ENCODE results near the gene BCKDK. TPM values are rescaled to one million over a fixed set of nuclear protein-coding genes. Genes with fewer than 3 reads are reported as not detected.
"Not testable (repeated sequence)": the region's sequence is repeated elsewhere in the genome, so short reads cannot be mapped to it uniquely, and the experiment has no call there.

BCKDK gene
- total and polyA plus RNA-seq, 2 donors (not counting 3 experiments of a cell fraction or from before 2014, with no cell fraction given), result 57.8 to 78.3 TPM

DNA sequence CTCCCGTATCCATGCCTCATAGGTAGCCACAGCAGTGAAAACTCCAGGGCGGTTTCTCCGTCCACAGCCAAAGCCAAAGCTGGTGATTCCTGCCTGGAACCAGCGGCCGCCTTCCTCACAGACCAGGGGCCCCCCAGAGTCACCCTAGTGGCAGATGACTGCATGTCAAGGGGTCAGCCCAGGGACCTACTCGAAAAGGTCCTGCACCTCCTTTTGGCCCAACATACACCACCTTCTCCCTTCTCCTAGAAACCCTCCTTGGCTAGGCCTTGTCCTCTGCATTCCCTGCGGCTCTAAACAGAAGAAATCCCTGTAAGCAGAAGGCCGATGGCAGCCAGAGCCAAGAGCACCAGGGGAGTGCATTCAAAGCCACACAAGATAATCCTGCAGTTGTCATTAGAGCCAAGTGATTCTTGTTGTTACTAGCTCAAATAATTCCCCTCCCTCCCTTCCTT is 35.5 kb downstream of the BCKDK start:
- BruUV-seq (replicated peaks), result no TSS peak
- Histone ChIP-seq H3K4me2 (ENCODE audit: insufficient read depth, low read length) (no peak overlapping the region), H3K9me3 (replicated peaks; ENCODE audit: control insufficient read depth, insufficient read depth, low read length) (no peaks in the 10 kb centered on the region), H3K36me3 (ENCODE audit: control insufficient read depth in 2 of 2, extremely low read depth in 1 of 2, insufficient read depth in 2 of 2, low read length in 2 of 2) (no peaks in the 10 kb centered on the region), H3K4me3 (replicated peaks in 1 of 3; ENCODE audit: insufficient read depth in 1 of 3, low read depth in 1 of 3, low read length in 3 of 3) (no peak overlapping the region), H4K20me1 (replicated peaks; ENCODE audit: control insufficient read depth, extremely low read depth, insufficient read depth, low read length) (no peaks in the 10 kb centered on the region), H3K4me1 (ENCODE audit: control insufficient read depth, extremely low read depth, insufficient read depth, low read length) (peaks cover 13% of the 10 kb centered on the region), H2AFZ (ENCODE audit: low read depth, low read length) (no peak overlapping the region), H3K9ac (replicated peaks; ENCODE audit: extremely low read depth, insufficient read depth, low read length) (no peak overlapping the region), H3K79me2 (ENCODE audit: control insufficient read depth, insufficient read depth, low read length) (no peaks in the 10 kb centered on the region), H3K27me3 (ENCODE audit: control insufficient read depth in 2 of 2, insufficient read depth in 2 of 2, low read length in 2 of 2) (peaks cover 15 to 21% of the 10 kb centered on the region in 2 experiments), H3K9me1 (replicated peaks; ENCODE audit: control insufficient read depth, extremely low read depth, insufficient read depth, low read length) (no peaks in the 10 kb centered on the region), H3K27ac (ENCODE audit: insufficient read depth, low read depth, low read length) (no peak overlapping the region)
- DNase-seq (ENCODE audit: low read depth, low spot score) (no peak), FAIRE-seq (no peak)
- POLR2A ChIA-PET, result interaction anchor here (2.7 kb wide), 2 partner anchors 26 to 36 kb away, joined by 31 to 37 read pairs; partner anchors contain the start of genes FUS and KAT8
- dilution Hi-C loops (cut with MboI; ENCODE audit: extremely low pct_ligation_motif_present, low sequenced_read_pairs), result no loop called here
- intact Hi-C loops (cut with micrococcal nuclease), result loop anchor here (2.0 to 5.0 kb wide), 2 partner anchors 36 to 725 kb away; partner anchors contain the start of gene BCKDK
- TF ChIP-seq CTCF (IDR thresholded peaks at IDR 0.05; ENCODE audit: extremely low read depth in 1 of 2, insufficient read depth in 1 of 2, low read depth in 1 of 2, low read length in 2 of 2) (no peak), POLR2AphosphoS5 (IDR thresholded peaks at IDR 0.05; ENCODE audit: insufficient read depth, low read depth, low read length) (no peak), GATA2 (IDR thresholded peaks at IDR 0.05; ENCODE audit: insufficient read depth, insufficient read length, low read depth, low read length) (no peak)
- CTCF ChIA-PET, result interaction anchor here (0.7 to 2.1 kb wide), 6 partner anchors 8 to 299 kb away, joined by 3 to 12 read pairs (median 4); partner anchors contain the start of gene ZNF843

GRCh38 chr16:31144418-31144817 is 36.2 kb downstream of the BCKDK start:
- FAIRE-seq; H3K9me3 ChIP-seq (replicated peaks; ENCODE audit: control insufficient read depth, insufficient read depth, low read length); H3K36me3 ChIP-seq (ENCODE audit: control insufficient read depth in 2 of 2, extremely low read depth in 1 of 2, insufficient read depth in 2 of 2, low read length in 2 of 2); H3K9me1 ChIP-seq (replicated peaks; ENCODE audit: control insufficient read depth, extremely low read depth, insufficient read depth, low read length); H2AFZ ChIP-seq (ENCODE audit: low read depth, low read length); H3K9ac ChIP-seq (replicated peaks; ENCODE audit: extremely low read depth, insufficient read depth, low read length); H3K79me2 ChIP-seq (ENCODE audit: control insufficient read depth, insufficient read depth, low read length); POLR2A ChIA-PET; H3K4me1 ChIP-seq (ENCODE audit: control insufficient read depth, extremely low read depth, insufficient read depth, low read length); BruUV-seq (replicated peaks); H4K20me1 ChIP-seq (replicated peaks; ENCODE audit: control insufficient read depth, extremely low read depth, insufficient read depth, low read length); DNase-seq (ENCODE audit: low read depth, low spot score); dilution Hi-C loops (cut with MboI; ENCODE audit: extremely low pct_ligation_motif_present, low sequenced_read_pairs); H3K4me2 ChIP-seq (ENCODE audit: insufficient read depth, low read length); H3K27ac ChIP-seq (ENCODE audit: insufficient read depth, low read depth, low read length); H3K4me3 ChIP-seq (replicated peaks in 1 of 3; ENCODE audit: insufficient read depth in 1 of 3, low read depth in 1 of 3, low read length in 3 of 3): not testable (repeated sequence)
- intact Hi-C loops (cut with micrococcal nuclease), result loop anchor here (5.0 kb wide), 1 partner anchor 37 kb away; the partner anchor contains the start of gene BCKDK
- H3K27me3 ChIP-seq (ENCODE audit: control insufficient read depth in 2 of 2, insufficient read depth in 2 of 2, low read length in 2 of 2), result peaks cover 15 to 24% of the 10 kb centered on the region in 2 experiments
- CTCF ChIA-PET, result interaction anchor here (1.1 to 1.4 kb wide), 2 partner anchors 14 to 191 kb away, joined by 4 to 5 read pairs; no protein-coding TSS in a partner anchor

All from endothelial cell of umbilical vein (primary cell).